ENCODE results near the gene CD52. TPM values are rescaled to one million over a fixed set of nuclear protein-coding genes. Genes with fewer than 3 reads are reported as not detected.

CD52 gene
- total and polyA plus RNA-seq, 2 experiments from 2014 or later = 7.3 TPM; not detected in 1

DNA sequence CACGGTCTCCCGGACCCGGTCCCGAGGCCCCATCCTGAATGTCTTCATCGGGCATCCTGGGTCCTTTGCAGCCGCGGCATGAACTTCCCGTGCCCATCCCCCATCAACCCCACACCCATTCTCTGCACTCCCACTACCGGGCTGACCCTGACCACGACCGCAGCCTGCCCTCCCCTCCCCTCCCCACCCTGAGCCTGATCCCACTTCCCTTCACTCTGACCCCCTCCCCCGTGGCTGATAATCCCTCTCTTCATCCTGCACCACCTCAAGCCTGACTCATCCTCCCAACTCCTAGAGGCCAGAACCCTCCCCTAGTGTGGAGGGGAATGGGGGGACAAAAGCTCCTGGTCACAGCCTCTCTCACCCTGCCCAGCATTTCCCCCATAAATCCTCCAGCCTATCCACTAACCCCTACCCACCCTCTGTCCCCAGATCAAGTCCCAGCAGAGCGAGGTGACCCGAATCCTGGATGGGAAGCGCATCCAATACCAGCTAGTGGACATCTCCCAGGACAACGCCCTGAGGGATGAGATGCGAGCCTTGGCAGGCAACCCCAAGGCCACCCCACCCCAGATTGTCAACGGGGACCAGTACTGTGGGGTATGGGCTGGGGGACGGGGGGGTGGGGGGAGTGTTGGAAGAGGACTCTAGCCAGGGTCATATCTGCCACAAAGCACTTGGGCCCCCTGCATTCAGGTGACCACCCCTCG lies 37.3 kb upstream of the CD52 start:
- Histone ChIP-seq H3K9me2 (ENCODE audit: insufficient read depth) (no peaks in the 10 kb centered on the region), H3K27ac (ENCODE audit: low read depth) (no peak overlapping the region), H3K4me2 (peak overlapping the region; percentile 92), H3K79me2 (replicated peaks; ENCODE audit: insufficient read depth) (no peaks in the 10 kb centered on the region), H3K27me3 (ENCODE audit: insufficient read depth) (no peaks in the 10 kb centered on the region), H3F3A (replicated peaks; ENCODE audit: low read depth) (peaks cover 23% of the 10 kb centered on the region), H3K36me3 (ENCODE audit: insufficient read depth) (peaks cover 21% of the 10 kb centered on the region), H3K4me1 (ENCODE audit: insufficient read depth) (peaks cover 19% of the 10 kb centered on the region), H4K20me1 (replicated peaks; ENCODE audit: insufficient read depth) (no peaks in the 10 kb centered on the region; the same call in 1 of the 2 replicates), H3K4me3 (peak overlapping the region; percentile 85), H2AFZ (no peak overlapping the region)
- Mint-ChIP-seq H3K9me3 (no peaks in the 10 kb centered on the region; the same call in 2 of the 3 replicates), H3K27ac (0 out of 2 replicates have a peak overlapping the region, but pooled peaks have one; percentile 4), H3K4me1 (peaks cover 46% of the 10 kb centered on the region), H3K36me3 (ENCODE audit: low read depth) (peaks cover 36% of the 10 kb centered on the region), H3K27me3 (ENCODE audit: insufficient read depth, low read depth, poor library complexity) (peaks cover 29% of the 10 kb centered on the region), H3K4me3 (peak overlapping the region; percentile 88)
- no peak; the same call in 2 of the 3 replicates for ATAC-seq
- no peak for TF ChIP-seq EZH2phosphoT487 (IDR thresholded peaks at IDR 0.05; ENCODE audit: unreplicated experiment)
- DNase-seq (ENCODE audit: low spot score) = peak; percentile 37

DNA sequence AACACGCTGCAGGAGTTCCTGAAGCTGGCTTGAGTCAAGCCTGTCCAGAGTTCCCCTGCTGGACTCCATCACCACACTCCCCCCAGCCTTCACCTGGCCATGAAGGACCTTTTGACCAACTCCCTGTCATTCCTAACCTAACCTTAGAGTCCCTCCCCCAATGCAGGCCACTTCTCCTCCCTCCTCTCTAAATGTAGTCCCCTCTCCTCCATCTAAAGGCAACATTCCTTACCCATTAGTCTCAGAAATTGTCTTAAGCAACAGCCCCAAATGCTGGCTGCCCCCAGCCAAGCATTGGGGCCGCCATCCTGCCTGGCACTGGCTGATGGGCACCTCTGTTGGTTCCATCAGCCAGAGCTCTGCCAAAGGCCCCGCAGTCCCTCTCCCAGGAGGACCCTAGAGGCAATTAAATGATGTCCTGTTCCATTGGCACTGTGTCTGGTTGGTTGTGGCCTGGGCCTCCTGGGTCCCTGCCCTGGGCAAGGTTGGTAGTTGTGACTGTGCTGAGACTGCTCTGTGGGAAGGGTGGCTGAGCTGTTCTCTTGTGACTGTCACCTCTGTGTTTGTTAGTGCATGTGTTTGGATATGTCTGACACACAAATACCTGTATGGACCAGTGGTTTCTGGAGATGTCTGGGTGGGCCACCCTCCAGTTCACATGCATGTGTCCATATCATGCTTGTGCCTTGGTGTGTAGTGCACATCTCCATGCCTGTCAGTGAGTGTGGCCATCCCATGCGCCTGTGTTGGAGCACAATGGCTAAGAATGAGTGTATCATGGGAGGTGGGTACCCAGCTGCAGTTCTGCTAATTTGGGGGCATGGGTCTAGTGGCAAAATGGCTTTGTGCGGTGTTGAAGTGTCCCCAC lies 36.4 kb upstream of the CD52 start:
- H3K27me3 ChIP-seq (ENCODE audit: insufficient read depth) = no peaks in the 10 kb centered on the region
- peaks cover 16% of the 10 kb centered on the region for H3K36me3 ChIP-seq (ENCODE audit: insufficient read depth)
- H3K9me2 ChIP-seq (ENCODE audit: insufficient read depth) = no peaks in the 10 kb centered on the region
- H4K20me1 ChIP-seq (replicated peaks; ENCODE audit: insufficient read depth) = peaks cover 3% of the 10 kb centered on the region; the same call in 1 of the 2 replicates
- Mint-ChIP-seq H3K27me3 (ENCODE audit: insufficient read depth, low read depth, poor library complexity) (peaks cover 29% of the 10 kb centered on the region), H3K4me1 (peaks cover 43% of the 10 kb centered on the region), H3K9me3 (no peaks in the 10 kb centered on the region; the same call in 2 of the 3 replicates), H3K4me3 (peak overlapping the region; percentile 61), H3K36me3 (ENCODE audit: low read depth) (peaks cover 28% of the 10 kb centered on the region), H3K27ac (peak overlapping the region; percentile 52)
- peak overlapping the region; percentile 92 for H3K4me2 ChIP-seq
- no peak for ATAC-seq
- peaks cover 18% of the 10 kb centered on the region for H3F3A ChIP-seq (replicated peaks; ENCODE audit: low read depth)
- peak overlapping the region; percentile 85 for H3K4me3 ChIP-seq
- H2AFZ ChIP-seq = no peak overlapping the region
- no peaks in the 10 kb centered on the region for H3K79me2 ChIP-seq (replicated peaks; ENCODE audit: insufficient read depth)
- H3K4me1 ChIP-seq (ENCODE audit: insufficient read depth) = peaks cover 20% of the 10 kb centered on the region
- no peak for DNase-seq (ENCODE audit: low spot score)
- H3K27ac ChIP-seq (ENCODE audit: low read depth) = peak overlapping the region; percentile 66; the same call in 1 of the 2 replicates
- TF ChIP-seq, protein P1, sequence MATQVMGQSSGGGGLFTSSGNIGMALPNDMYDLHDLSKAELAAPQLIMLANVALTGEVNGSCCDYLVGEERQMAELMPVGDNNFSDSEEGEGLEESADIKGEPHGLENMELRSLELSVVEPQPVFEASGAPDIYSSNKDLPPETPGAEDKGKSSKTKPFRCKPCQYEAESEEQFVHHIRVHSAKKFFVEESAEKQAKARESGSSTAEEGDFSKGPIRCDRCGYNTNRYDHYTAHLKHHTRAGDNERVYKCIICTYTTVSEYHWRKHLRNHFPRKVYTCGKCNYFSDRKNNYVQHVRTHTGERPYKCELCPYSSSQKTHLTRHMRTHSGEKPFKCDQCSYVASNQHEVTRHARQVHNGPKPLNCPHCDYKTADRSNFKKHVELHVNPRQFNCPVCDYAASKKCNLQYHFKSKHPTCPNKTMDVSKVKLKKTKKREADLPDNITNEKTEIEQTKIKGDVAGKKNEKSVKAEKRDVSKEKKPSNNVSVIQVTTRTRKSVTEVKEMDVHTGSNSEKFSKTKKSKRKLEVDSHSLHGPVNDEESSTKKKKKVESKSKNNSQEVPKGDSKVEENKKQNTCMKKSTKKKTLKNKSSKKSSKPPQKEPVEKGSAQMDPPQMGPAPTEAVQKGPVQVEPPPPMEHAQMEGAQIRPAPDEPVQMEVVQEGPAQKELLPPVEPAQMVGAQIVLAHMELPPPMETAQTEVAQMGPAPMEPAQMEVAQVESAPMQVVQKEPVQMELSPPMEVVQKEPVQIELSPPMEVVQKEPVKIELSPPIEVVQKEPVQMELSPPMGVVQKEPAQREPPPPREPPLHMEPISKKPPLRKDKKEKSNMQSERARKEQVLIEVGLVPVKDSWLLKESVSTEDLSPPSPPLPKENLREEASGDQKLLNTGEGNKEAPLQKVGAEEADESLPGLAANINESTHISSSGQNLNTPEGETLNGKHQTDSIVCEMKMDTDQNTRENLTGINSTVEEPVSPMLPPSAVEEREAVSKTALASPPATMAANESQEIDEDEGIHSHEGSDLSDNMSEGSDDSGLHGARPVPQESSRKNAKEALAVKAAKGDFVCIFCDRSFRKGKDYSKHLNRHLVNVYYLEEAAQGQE (IDR thresholded peaks at IDR 0.05; ENCODE audit: unreplicated experiment) = no peak
- no peak for TF ChIP-seq JUNB (IDR thresholded peaks at IDR 0.05; ENCODE audit: unreplicated experiment)
- TF ChIP-seq, protein P2, sequence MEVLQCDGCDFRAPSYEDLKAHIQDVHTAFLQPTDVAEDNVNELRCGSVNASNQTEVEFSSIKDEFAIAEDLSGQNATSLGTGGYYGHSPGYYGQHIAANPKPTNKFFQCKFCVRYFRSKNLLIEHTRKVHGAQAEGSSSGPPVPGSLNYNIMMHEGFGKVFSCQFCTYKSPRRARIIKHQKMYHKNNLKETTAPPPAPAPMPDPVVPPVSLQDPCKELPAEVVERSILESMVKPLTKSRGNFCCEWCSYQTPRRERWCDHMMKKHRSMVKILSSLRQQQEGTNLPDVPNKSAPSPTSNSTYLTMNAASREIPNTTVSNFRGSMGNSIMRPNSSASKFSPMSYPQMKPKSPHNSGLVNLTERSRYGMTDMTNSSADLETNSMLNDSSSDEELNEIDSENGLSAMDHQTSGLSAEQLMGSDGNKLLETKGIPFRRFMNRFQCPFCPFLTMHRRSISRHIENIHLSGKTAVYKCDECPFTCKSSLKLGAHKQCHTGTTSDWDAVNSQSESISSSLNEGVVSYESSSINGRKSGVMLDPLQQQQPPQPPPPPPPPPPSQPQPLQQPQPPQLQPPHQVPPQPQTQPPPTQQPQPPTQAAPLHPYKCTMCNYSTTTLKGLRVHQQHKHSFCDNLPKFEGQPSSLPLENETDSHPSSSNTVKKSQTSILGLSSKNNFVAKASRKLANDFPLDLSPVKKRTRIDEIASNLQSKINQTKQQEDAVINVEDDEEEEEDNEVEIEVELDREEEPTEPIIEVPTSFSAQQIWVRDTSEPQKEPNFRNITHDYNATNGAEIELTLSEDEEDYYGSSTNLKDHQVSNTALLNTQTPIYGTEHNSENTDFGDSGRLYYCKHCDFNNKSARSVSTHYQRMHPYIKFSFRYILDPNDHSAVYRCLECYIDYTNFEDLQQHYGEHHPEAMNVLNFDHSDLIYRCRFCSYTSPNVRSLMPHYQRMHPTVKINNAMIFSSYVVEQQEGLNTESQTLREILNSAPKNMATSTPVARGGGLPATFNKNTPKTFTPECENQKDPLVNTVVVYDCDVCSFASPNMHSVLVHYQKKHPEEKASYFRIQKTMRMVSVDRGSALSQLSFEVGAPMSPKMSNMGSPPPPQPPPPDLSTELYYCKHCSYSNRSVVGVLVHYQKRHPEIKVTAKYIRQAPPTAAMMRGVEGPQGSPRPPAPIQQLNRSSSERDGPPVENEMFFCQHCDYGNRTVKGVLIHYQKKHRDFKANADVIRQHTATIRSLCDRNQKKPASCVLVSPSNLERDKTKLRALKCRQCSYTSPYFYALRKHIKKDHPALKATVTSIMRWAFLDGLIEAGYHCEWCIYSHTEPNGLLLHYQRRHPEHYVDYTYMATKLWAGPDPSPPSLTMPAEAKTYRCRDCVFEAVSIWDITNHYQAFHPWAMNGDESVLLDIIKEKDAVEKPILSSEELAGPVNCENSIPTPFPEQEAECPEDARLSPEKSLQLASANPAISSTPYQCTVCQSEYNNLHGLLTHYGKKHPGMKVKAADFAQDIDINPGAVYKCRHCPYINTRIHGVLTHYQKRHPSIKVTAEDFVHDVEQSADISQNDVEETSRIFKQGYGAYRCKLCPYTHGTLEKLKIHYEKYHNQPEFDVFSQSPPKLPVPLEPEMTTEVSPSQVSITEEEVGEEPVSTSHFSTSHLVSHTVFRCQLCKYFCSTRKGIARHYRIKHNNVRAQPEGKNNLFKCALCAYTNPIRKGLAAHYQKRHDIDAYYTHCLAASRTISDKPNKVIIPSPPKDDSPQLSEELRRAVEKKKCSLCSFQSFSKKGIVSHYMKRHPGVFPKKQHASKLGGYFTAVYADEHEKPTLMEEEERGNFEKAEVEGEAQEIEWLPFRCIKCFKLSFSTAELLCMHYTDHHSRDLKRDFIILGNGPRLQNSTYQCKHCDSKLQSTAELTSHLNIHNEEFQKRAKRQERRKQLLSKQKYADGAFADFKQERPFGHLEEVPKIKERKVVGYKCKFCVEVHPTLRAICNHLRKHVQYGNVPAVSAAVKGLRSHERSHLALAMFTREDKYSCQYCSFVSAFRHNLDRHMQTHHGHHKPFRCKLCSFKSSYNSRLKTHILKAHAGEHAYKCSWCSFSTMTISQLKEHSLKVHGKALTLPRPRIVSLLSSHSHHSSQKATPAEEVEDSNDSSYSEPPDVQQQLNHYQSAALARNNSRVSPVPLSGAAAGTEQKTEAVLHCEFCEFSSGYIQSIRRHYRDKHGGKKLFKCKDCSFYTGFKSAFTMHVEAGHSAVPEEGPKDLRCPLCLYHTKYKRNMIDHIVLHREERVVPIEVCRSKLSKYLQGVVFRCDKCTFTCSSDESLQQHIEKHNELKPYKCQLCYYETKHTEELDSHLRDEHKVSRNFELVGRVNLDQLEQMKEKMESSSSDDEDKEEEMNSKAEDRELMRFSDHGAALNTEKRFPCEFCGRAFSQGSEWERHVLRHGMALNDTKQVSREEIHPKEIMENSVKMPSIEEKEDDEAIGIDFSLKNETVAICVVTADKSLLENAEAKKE (CRISPR knock-in tag; IDR thresholded peaks at IDR 0.05) = no peak
- TF ChIP-seq ZNF114 (CRISPR knock-in tag; IDR thresholded peaks at IDR 0.05) = no peak
- TF ChIP-seq, protein P3, sequence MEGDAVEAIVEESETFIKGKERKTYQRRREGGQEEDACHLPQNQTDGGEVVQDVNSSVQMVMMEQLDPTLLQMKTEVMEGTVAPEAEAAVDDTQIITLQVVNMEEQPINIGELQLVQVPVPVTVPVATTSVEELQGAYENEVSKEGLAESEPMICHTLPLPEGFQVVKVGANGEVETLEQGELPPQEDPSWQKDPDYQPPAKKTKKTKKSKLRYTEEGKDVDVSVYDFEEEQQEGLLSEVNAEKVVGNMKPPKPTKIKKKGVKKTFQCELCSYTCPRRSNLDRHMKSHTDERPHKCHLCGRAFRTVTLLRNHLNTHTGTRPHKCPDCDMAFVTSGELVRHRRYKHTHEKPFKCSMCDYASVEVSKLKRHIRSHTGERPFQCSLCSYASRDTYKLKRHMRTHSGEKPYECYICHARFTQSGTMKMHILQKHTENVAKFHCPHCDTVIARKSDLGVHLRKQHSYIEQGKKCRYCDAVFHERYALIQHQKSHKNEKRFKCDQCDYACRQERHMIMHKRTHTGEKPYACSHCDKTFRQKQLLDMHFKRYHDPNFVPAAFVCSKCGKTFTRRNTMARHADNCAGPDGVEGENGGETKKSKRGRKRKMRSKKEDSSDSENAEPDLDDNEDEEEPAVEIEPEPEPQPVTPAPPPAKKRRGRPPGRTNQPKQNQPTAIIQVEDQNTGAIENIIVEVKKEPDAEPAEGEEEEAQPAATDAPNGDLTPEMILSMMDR (conservative IDR thresholded peaks at IDR 0.05; ENCODE audit: low read depth in 2 of 2) = no peak
